Neural progenitor cell (in vitro differentiated cells): Measurements from ENCODE around the gene LMAN2.

Source experiments
- CTCF ChIP-seq: fragments of 200-600 bp; sonication (generic); IDR thresholded peaks from 2 replicates; pipeline ENCODE4 v1.5.1; 2017; ENCODE audit warnings: antibody characterized with exemption, mild to moderate bottlenecking
- EZH2 ChIP-seq: fragments of 200-600 bp; sonication (generic); IDR thresholded peaks from 2 replicates; pipeline ENCODE4 v1.6.1; 2017; ENCODE audit warnings: antibody characterized with exemption, mild to moderate bottlenecking, moderate library complexity
- EZH2phosphoT487 ChIP-seq: fragments of 200-600 bp; sonication (generic); IDR thresholded peaks from 2 replicates; pipeline ENCODE4 v1.6.1; 2017; ENCODE audit warnings: antibody characterized with exemption

GRCh38 chr5:177396078-177396477, 44.6 kb upstream of the LMAN2 start:
- no peak for TF ChIP-seq CTCF
- TF ChIP-seq EZH2: no peak
- TF ChIP-seq EZH2phosphoT487: no peak
